GM12875 (cell line): ENCODE measurements around the gene RPTOR.

Experiments used
- H3K4me3 ChIP-seq: one replicate; pipeline ENCODE4 v1.5.1; 2011; ENCODE audit warnings: low read depth, low read length, control low read depth
- CTCF ChIP-seq: IDR thresholded peaks from 2 replicates; pipeline ENCODE4 v1.5.1; 2011; ENCODE audit warnings: low read depth, mild to moderate bottlenecking, control low read depth, inconsistent platforms, low read length, moderate library complexity, borderline replicate concordance; ENCODE audit not compliant: insufficient read depth

Gene RPTOR

GRCh38 chr17:80773243-80773991 is 228.8 kb downstream of the RPTOR start:
- no peak overlapping the region for H3K4me3 ChIP-seq
- no peak for TF ChIP-seq CTCF

- no peak overlapping the region for H3K4me3 ChIP-seq
- TF ChIP-seq CTCF = no peak
These were observed 229.5 kb downstream of the RPTOR start for GRCh38 chr17:80774146-80774545.

GRCh38 chr17:80774643-80775281 is 230.1 kb downstream of the RPTOR start:
- no peak for TF ChIP-seq CTCF
- peak overlapping the region; percentile 2 for H3K4me3 ChIP-seq

- TF ChIP-seq CTCF = no peak
- H3K4me3 ChIP-seq = no peak overlapping the region
These were observed 231.2 kb downstream of the RPTOR start for GRCh38 chr17:80775863-80776262.

- no peak overlapping the region for H3K4me3 ChIP-seq
- TF ChIP-seq CTCF = no peak
These were observed 232.6 kb downstream of the RPTOR start for GRCh38 chr17:80777274-80777673.

GRCh38 chr17:80778716-80779115 is 234.1 kb downstream of the RPTOR start:
- H3K4me3 ChIP-seq = no peak overlapping the region
- TF ChIP-seq CTCF = no peak

- TF ChIP-seq CTCF = no peak
- H3K4me3 ChIP-seq = no peak overlapping the region
These were observed 234.7 kb downstream of the RPTOR start for GRCh38 chr17:80779336-80779735.
